Prostate gland (tissue), 2 donors: Measurements from ENCODE around the gene UBE2O. TPM values are rescaled to one million over a fixed set of nuclear protein-coding genes. Genes with fewer than 3 reads are reported as not detected.

Source experiments
- DNase-seq: peaks from one replicate; pipeline ENCODE4 v3.0.0-alpha.2; 2019; ENCODE audit warnings: low spot score
- H3K27ac ChIP-seq, 2 donors: fragments of 200-600 bp; sonication (generic); 2 replicates each; pipeline ENCODE4 v1.5.1; 2017 to 2019
- H3K27me3 ChIP-seq: fragments of 200-600 bp; sonication (generic); replicated peaks from 2 replicates; pipeline ENCODE4 v1.5.1; 2019; ENCODE audit not compliant: insufficient read depth
- H3K36me3 ChIP-seq, 2 donors: fragments of 200-600 bp; sonication (generic); 1 replicate in 1 of 2; 2 replicates in 1 of 2; pipeline versions ENCODE4 v1.5.1 to v1.8.1; 2017 to 2019
- H3K4me1 ChIP-seq: fragments of 200-600 bp; sonication (generic); replicated peaks from 2 replicates; pipeline ENCODE4 v1.5.1; 2019
- H3K4me3 ChIP-seq, 2 donors: fragments of 200-600 bp; sonication (generic); 2 replicates each; pipeline ENCODE4 v1.5.1; 2017 to 2019
- H3K9me3 ChIP-seq: fragments of 200-600 bp; sonication (generic); 2 replicates; pipeline ENCODE4 v1.5.1; 2017
- POLR2A ChIP-seq: fragments of 450-650 bp; IDR thresholded peaks from one replicate; pipeline ENCODE4 v1.6.1; 2016; ENCODE audit warnings: antibody characterized with exemption, mild to moderate bottlenecking
- POLR2AphosphoS5 ChIP-seq: sonication (generic); formaldehyde crosslinking; IDR thresholded peaks from one replicate; pipeline ENCODE4 v1.6.1; 2017; ENCODE audit warnings: antibody characterized with exemption
- WGBS: methylation state at CpG from one replicate; pipeline ENCODE4 v1.1.5; 2018; 5-methylcytosine and 5-hydroxymethylcytosine counted together
- intact Hi-C: fragments of 100-400 bp; cut with DNase I; formaldehyde crosslinking; loops from one replicate; pipeline ENCODE4 v1.14.2; 2022
- total RNA-seq, 2 donors: library from RNA; depleted of rRNA; stranded (reverse); fragments of >200 nt; gene quantifications; one replicate each; pipeline ENCODE4 v1.1.0, GENCODE V29; 2016
- TF ChIP-seq, protein P1 (sequence below), 4 experiments: fragments of 200-600 bp in 2 of 4; fragments of 450-650 bp in 2 of 4; sonication (generic) in 2 of 4; IDR thresholded peaks; 1 replicate in 3 of 4; 2 replicates in 1 of 4; pipeline ENCODE4 v1.5.1; 2016 to 2019; ENCODE audit warnings: antibody characterized with exemption in 4 of 4, mild to moderate bottlenecking in 2 of 4, moderate library complexity in 2 of 4

The UBE2O gene
- total RNA-seq, 2 donors from 2014 or later = 19.9 to 39.8 TPM

GRCh38 chr17:76369379-76369778 lies 83.6 kb downstream of the UBE2O start:
- no peaks in the 10 kb centered on the region for H3K27me3 ChIP-seq
- H3K9me3 ChIP-seq = no peaks in the 10 kb centered on the region
- 84% methylated on average over 10 of the region's 10 CpGs for WGBS
- no peaks in the 10 kb centered on the region for H3K4me1 ChIP-seq
- TF ChIP-seq, protein P1, sequence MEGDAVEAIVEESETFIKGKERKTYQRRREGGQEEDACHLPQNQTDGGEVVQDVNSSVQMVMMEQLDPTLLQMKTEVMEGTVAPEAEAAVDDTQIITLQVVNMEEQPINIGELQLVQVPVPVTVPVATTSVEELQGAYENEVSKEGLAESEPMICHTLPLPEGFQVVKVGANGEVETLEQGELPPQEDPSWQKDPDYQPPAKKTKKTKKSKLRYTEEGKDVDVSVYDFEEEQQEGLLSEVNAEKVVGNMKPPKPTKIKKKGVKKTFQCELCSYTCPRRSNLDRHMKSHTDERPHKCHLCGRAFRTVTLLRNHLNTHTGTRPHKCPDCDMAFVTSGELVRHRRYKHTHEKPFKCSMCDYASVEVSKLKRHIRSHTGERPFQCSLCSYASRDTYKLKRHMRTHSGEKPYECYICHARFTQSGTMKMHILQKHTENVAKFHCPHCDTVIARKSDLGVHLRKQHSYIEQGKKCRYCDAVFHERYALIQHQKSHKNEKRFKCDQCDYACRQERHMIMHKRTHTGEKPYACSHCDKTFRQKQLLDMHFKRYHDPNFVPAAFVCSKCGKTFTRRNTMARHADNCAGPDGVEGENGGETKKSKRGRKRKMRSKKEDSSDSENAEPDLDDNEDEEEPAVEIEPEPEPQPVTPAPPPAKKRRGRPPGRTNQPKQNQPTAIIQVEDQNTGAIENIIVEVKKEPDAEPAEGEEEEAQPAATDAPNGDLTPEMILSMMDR (IDR thresholded peaks at IDR 0.05) = no peak
- TF ChIP-seq POLR2A = no peak
- TF ChIP-seq POLR2AphosphoS5 = no peak
- intact Hi-C loops = no loop called here
- H3K27ac ChIP-seq = no peak overlapping the region
- no peaks in the 10 kb centered on the region for H3K36me3 ChIP-seq
- no peak for DNase-seq
- H3K4me3 ChIP-seq = no peak overlapping the region

GRCh38 chr17:76368545-76368944 lies 84.4 kb downstream of the UBE2O start:
- H3K36me3 ChIP-seq = no peaks in the 10 kb centered on the region
- H3K4me3 ChIP-seq = no peak overlapping the region
- H3K27ac ChIP-seq = no peak overlapping the region
- DNase-seq = no peak
- no peaks in the 10 kb centered on the region for H3K9me3 ChIP-seq
- TF ChIP-seq POLR2A (no peak), POLR2AphosphoS5 (no peak)
- TF ChIP-seq, protein P1 (IDR thresholded peaks at IDR 0.05) = no peak
- no peaks in the 10 kb centered on the region for H3K27me3 ChIP-seq
- intact Hi-C loops = no loop called here
- 92% methylated on average over 11 of the region's 11 CpGs for WGBS
- no peaks in the 10 kb centered on the region for H3K4me1 ChIP-seq

DNA sequence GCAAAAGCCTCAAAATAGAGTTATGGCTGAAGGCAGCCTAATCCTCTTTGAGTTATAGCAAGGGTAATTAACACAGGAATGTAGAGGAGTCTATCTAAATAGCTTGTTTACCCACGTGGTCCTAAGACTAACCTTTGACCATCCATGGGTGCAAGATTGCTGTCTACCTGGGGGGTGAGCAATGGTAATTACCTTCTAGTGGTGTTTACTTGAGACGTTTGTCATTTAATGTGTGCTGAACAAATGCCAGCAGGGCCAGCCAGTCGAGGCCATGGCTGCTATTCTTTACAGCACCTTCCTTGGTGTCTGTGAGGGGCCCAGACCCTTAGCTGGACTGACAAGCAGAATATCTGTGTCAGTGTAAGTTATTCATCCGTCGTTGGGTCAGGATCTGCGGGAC lies 85.3 kb downstream of the UBE2O start:
- no peaks in the 10 kb centered on the region for H3K27me3 ChIP-seq
- TF ChIP-seq, protein P1 (IDR thresholded peaks at IDR 0.05) = no peak
- no peak for TF ChIP-seq POLR2A
- TF ChIP-seq POLR2AphosphoS5 = no peak
- no peaks in the 10 kb centered on the region for H3K9me3 ChIP-seq
- H3K4me1 ChIP-seq = no peaks in the 10 kb centered on the region
- H3K4me3 ChIP-seq = no peak overlapping the region
- H3K27ac ChIP-seq = no peak overlapping the region
- no peaks in the 10 kb centered on the region for H3K36me3 ChIP-seq
- DNase-seq = no peak
- intact Hi-C loops = no loop called here
- WGBS = 65% methylated on average over 6 of the region's 6 CpGs

GRCh38 chr17:76366247-76366646 lies 86.7 kb downstream of the UBE2O start:
- intact Hi-C loops = no loop called here
- TF ChIP-seq POLR2AphosphoS5 = no peak
- TF ChIP-seq, protein P1 (IDR thresholded peaks at IDR 0.05) = no peak
- TF ChIP-seq POLR2A = no peak
- Histone ChIP-seq H3K9me3 (no peaks in the 10 kb centered on the region), H3K4me3 (no peak overlapping the region), H3K27ac (no peak overlapping the region), H3K36me3 (no peaks in the 10 kb centered on the region), H3K27me3 (no peaks in the 10 kb centered on the region), H3K4me1 (peaks cover 4% of the 10 kb centered on the region)
- 95% methylated on average over 3 of the region's 3 CpGs for WGBS
- DNase-seq = no peak

GRCh38 chr17:76365256-76365903 lies 87.6 kb downstream of the UBE2O start:
- Histone ChIP-seq H3K4me1 (peaks cover 4% of the 10 kb centered on the region), H3K4me3 (no peak overlapping the region), H3K9me3 (no peaks in the 10 kb centered on the region), H3K36me3 (no peaks in the 10 kb centered on the region), H3K27ac (no peak overlapping the region), H3K27me3 (no peaks in the 10 kb centered on the region)
- TF ChIP-seq POLR2AphosphoS5 (no peak), POLR2A (no peak)
- TF ChIP-seq, protein P1 (IDR thresholded peaks at IDR 0.05) = no peak
- 70% methylated on average over 12 of the region's 12 CpGs for whole genome bisulfite sequencing
- no peak for DNase-seq
- intact Hi-C loops = no loop called here
